ENCODE measurements around the gene SLC4A11.
"Not testable (repeated sequence)": the region's sequence is repeated elsewhere in the genome, so short reads cannot be mapped to it uniquely, and the experiment has no call there.

The SLC4A11 gene

GRCh38 chr20:3199976-3200755 is 38.8 kb downstream of the SLC4A11 start:
- no peak for FAIRE-seq

GRCh38 chr20:3199206-3199605 is 39.8 kb downstream of the SLC4A11 start:
- no peak for FAIRE-seq

GRCh38 chr20:3195590-3196237 is 43.3 kb downstream of the SLC4A11 start:
- FAIRE-seq: no peak

GRCh38 chr20:3194617-3195280 is 44.2 kb downstream of the SLC4A11 start:
- FAIRE-seq: no peak

- FAIRE-seq: no peak
Observed at GRCh38 chr20:3193806-3194616, 45.0 kb downstream of the SLC4A11 start.

GRCh38 chr20:3192226-3193015 is 46.6 kb downstream of the SLC4A11 start:
- no peak for FAIRE-seq

GRCh38 chr20:3190681-3191111 is 48.3 kb downstream of the SLC4A11 start:
- FAIRE-seq: no peak

GRCh38 chr20:3189561-3190131 is 49.3 kb downstream of the SLC4A11 start:
- FAIRE-seq: no peak

GRCh38 chr20:3188823-3189413 is 50.1 kb downstream of the SLC4A11 start:
- no peak for FAIRE-seq

GRCh38 chr20:3187861-3188260 is 51.1 kb downstream of the SLC4A11 start:
- FAIRE-seq: not testable (repeated sequence)

- FAIRE-seq: no peak
Observed at GRCh38 chr20:3183896-3184612, 54.9 kb downstream of the SLC4A11 start.

GRCh38 chr20:3182429-3182828 is 56.6 kb downstream of the SLC4A11 start:
- FAIRE-seq: not testable (repeated sequence)

GRCh38 chr20:3181270-3181669 is 57.7 kb downstream of the SLC4A11 start:
- FAIRE-seq: no peak

- FAIRE-seq: no peak
Observed at GRCh38 chr20:3180319-3180718, 58.7 kb downstream of the SLC4A11 start.

GRCh38 chr20:3177746-3178485 is 61.1 kb downstream of the SLC4A11 start:
- no peak for FAIRE-seq

Measured in islet of Langerhans (tissue), 1 donor.